ENCODE data around the gene VPS33B. TPM values are rescaled to one million over a fixed set of nuclear protein-coding genes. Genes with fewer than 3 reads are reported as not detected.

Gene VPS33B
- total RNA-seq, 1 donor from 2014 or later, result 10.7 TPM

DNA sequence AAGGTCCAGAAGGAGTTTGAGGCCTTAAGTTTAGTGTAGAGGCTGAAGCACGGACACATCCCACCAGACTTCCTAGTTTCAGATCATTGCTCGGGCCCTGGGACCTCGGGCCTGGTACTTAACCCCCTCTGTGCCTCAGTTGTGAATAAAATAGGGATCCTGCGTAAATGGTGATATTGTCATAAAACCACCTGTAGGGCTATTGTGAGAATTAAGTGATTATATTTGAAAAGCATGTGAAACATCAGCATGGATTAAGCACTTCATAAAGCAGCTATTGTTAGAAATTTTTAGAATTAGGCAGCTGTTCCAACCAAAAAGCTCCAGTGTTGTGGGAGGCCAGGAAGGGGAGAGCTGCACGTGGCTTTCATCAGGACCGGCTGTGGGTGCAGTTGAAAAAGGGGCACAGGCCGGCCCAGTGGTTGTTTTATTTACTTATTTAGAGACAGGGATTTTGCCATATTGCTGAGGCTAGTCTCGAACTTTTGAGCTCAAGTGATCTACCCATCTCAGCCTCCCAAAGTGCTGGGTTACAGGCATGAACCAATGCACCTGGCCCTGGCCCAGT lies 63.3 kb downstream of the VPS33B start:
- Mint-ChIP-seq H3K9me3 (ENCODE audit: low read depth) (no peaks in the 10 kb centered on the region), H3K4me3 (ENCODE audit: unreplicated experiment) (no peak overlapping the region), H3K36me3 (ENCODE audit: low read depth) (peaks cover 23% of the 10 kb centered on the region), H3K27ac (ENCODE audit: unreplicated experiment) (peak overlapping the region; percentile 87), H3K4me1 (ENCODE audit: low read depth) (peaks cover 33% of the 10 kb centered on the region), H3K27me3 (ENCODE audit: low read depth) (no peaks in the 10 kb centered on the region)
- TF ChIP-seq, protein P1, sequence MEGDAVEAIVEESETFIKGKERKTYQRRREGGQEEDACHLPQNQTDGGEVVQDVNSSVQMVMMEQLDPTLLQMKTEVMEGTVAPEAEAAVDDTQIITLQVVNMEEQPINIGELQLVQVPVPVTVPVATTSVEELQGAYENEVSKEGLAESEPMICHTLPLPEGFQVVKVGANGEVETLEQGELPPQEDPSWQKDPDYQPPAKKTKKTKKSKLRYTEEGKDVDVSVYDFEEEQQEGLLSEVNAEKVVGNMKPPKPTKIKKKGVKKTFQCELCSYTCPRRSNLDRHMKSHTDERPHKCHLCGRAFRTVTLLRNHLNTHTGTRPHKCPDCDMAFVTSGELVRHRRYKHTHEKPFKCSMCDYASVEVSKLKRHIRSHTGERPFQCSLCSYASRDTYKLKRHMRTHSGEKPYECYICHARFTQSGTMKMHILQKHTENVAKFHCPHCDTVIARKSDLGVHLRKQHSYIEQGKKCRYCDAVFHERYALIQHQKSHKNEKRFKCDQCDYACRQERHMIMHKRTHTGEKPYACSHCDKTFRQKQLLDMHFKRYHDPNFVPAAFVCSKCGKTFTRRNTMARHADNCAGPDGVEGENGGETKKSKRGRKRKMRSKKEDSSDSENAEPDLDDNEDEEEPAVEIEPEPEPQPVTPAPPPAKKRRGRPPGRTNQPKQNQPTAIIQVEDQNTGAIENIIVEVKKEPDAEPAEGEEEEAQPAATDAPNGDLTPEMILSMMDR (IDR thresholded peaks at IDR 0.05), result no peak
- DNase-seq (ENCODE audit: low spot score), result no peak

DNA sequence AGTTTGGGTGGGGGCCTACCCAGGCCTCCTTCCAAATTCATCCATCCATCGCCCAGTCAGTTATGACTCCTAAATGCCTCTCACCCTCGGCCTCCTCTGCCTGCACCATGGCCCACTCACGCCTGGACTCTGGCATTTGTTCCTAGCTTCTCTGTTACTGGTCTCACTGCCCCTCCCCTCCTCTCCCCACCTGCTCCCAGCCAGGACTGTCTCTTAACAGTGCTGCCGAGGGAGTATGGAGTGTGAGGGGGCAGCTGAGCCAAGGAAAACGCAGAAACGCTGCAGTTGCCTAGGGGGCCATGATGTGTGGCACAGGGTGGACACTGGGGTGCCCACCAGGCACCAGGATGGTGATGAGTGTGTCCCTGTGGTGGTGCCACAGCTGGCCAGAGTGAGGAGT lies 64.6 kb downstream of the VPS33B start:
- Mint-ChIP-seq H3K36me3 (ENCODE audit: low read depth) (peaks cover 17% of the 10 kb centered on the region), H3K4me3 (ENCODE audit: unreplicated experiment) (peak overlapping the region; percentile 80), H3K4me1 (ENCODE audit: low read depth) (peaks cover 33% of the 10 kb centered on the region), H3K27ac (ENCODE audit: unreplicated experiment) (peak overlapping the region; percentile 68), H3K27me3 (ENCODE audit: low read depth) (no peaks in the 10 kb centered on the region), H3K9me3 (ENCODE audit: low read depth) (no peaks in the 10 kb centered on the region)
- TF ChIP-seq, protein P1 (IDR thresholded peaks at IDR 0.05), result no peak
- peak; percentile 54 for DNase-seq (ENCODE audit: low spot score)

DNA sequence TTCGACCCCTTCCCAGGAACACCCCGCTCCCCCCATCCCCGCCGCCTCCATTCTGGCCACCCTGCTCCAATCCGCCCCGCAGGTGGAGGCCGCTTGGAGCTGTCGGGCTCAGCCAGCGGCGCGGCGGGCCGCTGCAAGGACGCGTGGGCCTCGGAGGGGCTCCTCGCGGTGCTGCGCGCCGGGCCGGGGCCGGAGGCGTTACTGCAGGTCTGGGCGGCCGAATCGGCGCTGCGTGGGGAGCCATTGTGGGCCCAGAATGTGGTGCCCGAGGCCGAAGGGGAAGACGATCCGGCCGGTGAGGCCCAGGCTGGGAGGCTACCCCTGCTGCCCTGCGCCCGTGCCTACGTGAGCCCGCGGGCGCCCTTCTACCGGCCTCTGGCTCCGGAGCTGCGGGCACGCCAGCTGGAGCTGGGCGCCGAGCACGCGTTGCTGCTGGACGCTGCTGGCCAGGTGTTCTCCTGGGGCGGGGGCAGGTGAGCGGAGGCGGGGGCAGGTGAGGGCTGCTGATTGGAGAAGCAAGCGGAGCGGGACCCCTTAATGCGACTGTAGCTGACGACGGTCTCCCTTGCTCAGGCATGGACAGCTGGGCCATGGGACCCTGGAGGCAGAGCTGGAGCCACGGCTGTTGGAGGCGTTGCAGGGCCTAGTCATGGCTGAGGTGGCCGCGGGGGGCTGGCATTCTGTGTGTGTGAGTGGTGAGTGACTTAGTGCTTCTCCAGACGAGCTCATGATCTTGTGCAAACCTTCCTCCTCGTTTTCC lies 65.2 kb downstream of the VPS33B start:
- DNase-seq (ENCODE audit: low spot score), result peak; percentile 75
- H3K27ac Mint-ChIP-seq (ENCODE audit: unreplicated experiment), result peak overlapping the region; percentile 68
- peak overlapping the region; percentile 80 for H3K4me3 Mint-ChIP-seq (ENCODE audit: unreplicated experiment)
- peaks cover 19% of the 10 kb centered on the region for H3K36me3 Mint-ChIP-seq (ENCODE audit: low read depth)
- H3K27me3 Mint-ChIP-seq (ENCODE audit: low read depth), result no peaks in the 10 kb centered on the region
- H3K9me3 Mint-ChIP-seq (ENCODE audit: low read depth), result no peaks in the 10 kb centered on the region
- H3K4me1 Mint-ChIP-seq (ENCODE audit: low read depth), result peaks cover 33% of the 10 kb centered on the region
- TF ChIP-seq, protein P1 (IDR thresholded peaks at IDR 0.05), result no peak

DNA sequence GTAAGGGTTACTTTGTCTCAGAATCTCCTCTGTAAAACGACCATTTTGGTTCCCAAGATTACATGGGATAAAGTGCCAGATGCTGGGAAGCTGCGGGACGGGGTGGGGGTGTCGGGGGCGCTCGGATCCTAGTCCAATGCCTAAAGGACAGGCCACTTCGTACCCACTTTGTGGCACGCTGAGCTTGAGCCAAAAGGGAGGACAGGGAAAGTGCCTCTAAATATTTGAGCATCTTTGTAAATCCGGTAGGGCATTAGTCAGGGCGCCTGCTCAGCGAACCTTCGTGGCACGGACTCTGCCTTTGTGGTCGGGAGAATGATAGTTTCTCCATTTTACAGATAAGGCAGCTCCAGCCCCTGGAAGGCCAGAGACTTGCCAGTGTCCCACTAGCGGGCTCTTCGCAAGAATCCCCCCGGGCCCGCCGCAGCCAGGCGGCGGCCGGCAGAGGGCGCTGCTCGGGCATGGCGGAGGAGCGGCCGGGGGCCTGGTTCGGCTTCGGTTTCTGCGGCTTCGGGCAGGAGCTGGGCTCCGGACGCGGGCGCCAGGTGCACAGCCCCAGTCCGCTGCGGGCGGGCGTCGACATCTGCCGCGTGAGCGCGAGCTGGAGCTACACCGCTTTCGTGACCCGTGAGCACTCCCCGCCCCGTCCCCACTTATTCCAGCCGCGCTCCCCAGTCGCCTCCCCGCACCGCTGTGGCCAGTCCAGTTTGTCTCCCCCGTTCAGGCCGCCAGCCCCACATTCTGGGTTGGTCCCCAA lies 65.9 kb downstream of the VPS33B start:
- Mint-ChIP-seq H3K27me3 (ENCODE audit: low read depth) (no peaks in the 10 kb centered on the region), H3K36me3 (ENCODE audit: low read depth) (peaks cover 14% of the 10 kb centered on the region), H3K4me1 (ENCODE audit: low read depth) (peaks cover 33% of the 10 kb centered on the region), H3K9me3 (ENCODE audit: low read depth) (no peaks in the 10 kb centered on the region), H3K4me3 (ENCODE audit: unreplicated experiment) (peak overlapping the region; percentile 80), H3K27ac (ENCODE audit: unreplicated experiment) (peak overlapping the region; percentile 63)
- TF ChIP-seq, protein P1 (IDR thresholded peaks at IDR 0.05), result peak; percentile 99
- DNase-seq (ENCODE audit: low spot score), result peak; percentile 79

DNA sequence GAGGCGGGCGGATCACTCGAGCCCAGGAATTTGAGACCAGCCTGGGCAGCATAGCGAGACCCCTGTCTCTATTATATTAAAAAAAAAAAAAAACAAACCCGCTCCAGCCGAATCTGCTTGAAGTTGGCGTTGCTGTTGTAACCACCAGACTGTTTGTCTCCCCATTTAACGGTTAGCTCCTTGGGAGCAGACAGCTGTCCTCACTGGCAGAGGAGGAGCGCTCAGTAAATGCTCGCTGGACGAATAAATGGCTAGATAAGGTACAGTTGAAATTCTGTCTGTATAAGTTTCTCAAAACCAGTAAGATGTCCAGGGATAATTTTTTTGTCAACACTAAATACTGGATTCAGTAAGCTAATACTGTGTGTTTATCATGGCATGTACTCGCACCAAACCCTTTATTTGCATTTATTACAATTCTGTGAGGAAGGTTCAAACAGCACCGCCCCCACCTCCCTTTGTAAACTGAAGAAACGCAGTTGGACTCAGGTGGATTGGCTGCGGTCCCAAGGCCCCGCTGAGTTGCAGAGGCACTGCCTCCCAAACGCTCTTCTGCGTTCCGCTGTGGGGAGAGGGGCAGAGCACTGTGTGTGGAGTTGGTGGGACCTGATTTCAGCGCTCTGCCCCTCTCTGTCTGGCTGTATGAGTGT lies 66.6 kb downstream of the VPS33B start:
- H3K27ac Mint-ChIP-seq (ENCODE audit: unreplicated experiment), result peak overlapping the region; percentile 63
- peaks cover 33% of the 10 kb centered on the region for H3K4me1 Mint-ChIP-seq (ENCODE audit: low read depth)
- no peaks in the 10 kb centered on the region for H3K9me3 Mint-ChIP-seq (ENCODE audit: low read depth)
- H3K36me3 Mint-ChIP-seq (ENCODE audit: low read depth), result peaks cover 10% of the 10 kb centered on the region
- TF ChIP-seq, protein P1 (IDR thresholded peaks at IDR 0.05), result no peak
- H3K4me3 Mint-ChIP-seq (ENCODE audit: unreplicated experiment), result peak overlapping the region; percentile 80
- H3K27me3 Mint-ChIP-seq (ENCODE audit: low read depth), result no peaks in the 10 kb centered on the region
- peak; percentile 76 for DNase-seq (ENCODE audit: low spot score)
